ENCODE data around the gene MRPL52.

Gene MRPL52

GRCh38 chr14:22838631-22839041 is 8.9 kb downstream of the MRPL52 start:
- no peak overlapping the region for H3K4me3 ChIP-seq (ENCODE audit: low read depth in 1 of 2, low read length in 1 of 2)
- no peaks in the 10 kb centered on the region for H3K9me3 ChIP-seq
- no peak overlapping the region for H3K27ac ChIP-seq
- no peak for TF ChIP-seq CTCF (IDR thresholded peaks at IDR 0.05)
- peaks cover 44% of the 10 kb centered on the region for H3K27me3 ChIP-seq
- peaks cover 15% of the 10 kb centered on the region in 2 experiments for H3K4me1 ChIP-seq (ENCODE audit: control insufficient read depth in 1 of 2, insufficient read depth in 1 of 2, low read depth in 1 of 2, low read length in 1 of 2)
- peaks cover 12% of the 10 kb centered on the region for H3K36me3 ChIP-seq

GRCh38 chr14:22839159-22839779 is 9.6 kb downstream of the MRPL52 start:
- no peaks in the 10 kb centered on the region for H3K9me3 ChIP-seq
- no peak overlapping the region for H3K4me3 ChIP-seq (ENCODE audit: low read depth in 1 of 2, low read length in 1 of 2)
- H3K27me3 ChIP-seq = peaks cover 44% of the 10 kb centered on the region
- peaks cover 6% of the 10 kb centered on the region for H3K36me3 ChIP-seq
- peaks cover 15% of the 10 kb centered on the region in 2 experiments for H3K4me1 ChIP-seq (ENCODE audit: control insufficient read depth in 1 of 2, insufficient read depth in 1 of 2, low read depth in 1 of 2, low read length in 1 of 2)
- TF ChIP-seq CTCF (IDR thresholded peaks at IDR 0.05) = no peak
- H3K27ac ChIP-seq = no peak overlapping the region

GRCh38 chr14:22841311-22841710 is 11.6 kb downstream of the MRPL52 start:
- Histone ChIP-seq H3K27ac (no peak overlapping the region), H3K27me3 (peaks cover 33% of the 10 kb centered on the region), H3K4me1 (ENCODE audit: control insufficient read depth in 1 of 2, insufficient read depth in 1 of 2, low read depth in 1 of 2, low read length in 1 of 2) (peaks cover 14% of the 10 kb centered on the region in 2 experiments), H3K4me3 (ENCODE audit: low read depth in 1 of 2, low read length in 1 of 2) (no peak overlapping the region), H3K9me3 (no peaks in the 10 kb centered on the region), H3K36me3 (no peaks in the 10 kb centered on the region)
- no peak for TF ChIP-seq CTCF (IDR thresholded peaks at IDR 0.05)

- Histone ChIP-seq H3K4me3 (ENCODE audit: low read depth in 1 of 2, low read length in 1 of 2) (no peak overlapping the region), H3K9me3 (no peaks in the 10 kb centered on the region), H3K27ac (no peak overlapping the region), H3K36me3 (no peaks in the 10 kb centered on the region), H3K27me3 (peaks cover 28% of the 10 kb centered on the region), H3K4me1 (ENCODE audit: control insufficient read depth in 1 of 2, insufficient read depth in 1 of 2, low read depth in 1 of 2, low read length in 1 of 2) (peaks cover 9 to 10% of the 10 kb centered on the region in 2 experiments)
- TF ChIP-seq CTCF (IDR thresholded peaks at IDR 0.05) = no peak
Measured at GRCh38 chr14:22841769-22842168, 12.1 kb downstream of the MRPL52 start.

GRCh38 chr14:22842211-22843122 is 12.8 kb downstream of the MRPL52 start:
- no peak for TF ChIP-seq CTCF (IDR thresholded peaks at IDR 0.05)
- no peaks in the 10 kb centered on the region for H3K36me3 ChIP-seq
- peaks cover 22% of the 10 kb centered on the region for H3K27me3 ChIP-seq
- H3K4me3 ChIP-seq (ENCODE audit: low read depth in 1 of 2, low read length in 1 of 2) = no peak overlapping the region
- H3K4me1 ChIP-seq (ENCODE audit: control insufficient read depth in 1 of 2, insufficient read depth in 1 of 2, low read depth in 1 of 2, low read length in 1 of 2) = peaks cover 2 to 3% of the 10 kb centered on the region in 2 experiments
- no peak overlapping the region for H3K27ac ChIP-seq
- H3K9me3 ChIP-seq = no peaks in the 10 kb centered on the region
